ENCODE results near the gene GGA1. TPM values are rescaled to one million over a fixed set of nuclear protein-coding genes. Genes with fewer than 3 reads are reported as not detected.
A peak's percentile ranks its signal among the peaks of the same experiment; 100 is the strongest.

The GGA1 gene
- total and polyA plus RNA-seq, 12 donors, result 22.9 to 39.7 (median 26.7) TPM

DNA sequence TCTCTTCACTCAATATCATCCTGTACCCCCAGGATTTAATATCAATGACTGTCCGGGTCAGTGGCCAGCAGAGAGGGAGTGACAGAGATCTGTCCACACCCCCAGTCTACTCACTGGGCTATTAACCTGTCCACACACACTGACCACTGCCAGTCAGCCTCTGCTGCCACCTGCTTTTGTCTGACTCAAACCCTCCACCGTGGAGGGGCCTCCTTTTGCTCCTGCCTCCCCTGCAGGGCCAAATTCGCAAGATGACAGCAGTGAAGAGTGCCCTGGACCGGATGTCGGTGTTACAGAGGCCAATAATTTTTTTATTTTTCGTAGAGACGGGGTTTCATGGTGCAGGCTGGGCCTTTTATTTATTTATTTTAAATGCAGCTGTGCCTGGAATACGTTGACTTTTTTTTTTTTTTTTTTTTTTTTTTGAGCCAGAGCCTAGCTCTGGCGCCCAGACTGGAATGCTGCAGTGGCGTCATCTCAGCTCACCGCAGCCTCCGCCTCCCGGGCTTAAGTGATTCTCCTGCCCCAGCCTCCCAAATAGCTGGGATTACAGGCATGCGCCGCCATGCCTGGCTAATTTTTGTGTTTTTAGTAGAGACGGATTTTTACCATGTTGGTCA is 55.0 kb downstream of the GGA1 start:
- Histone ChIP-seq H3K4me1 (peaks cover 6 to 51% (median 34%) of the 10 kb centered on the region in 9 donors), H3K4me3 (no peak overlapping the region), H3K27me3 (no peaks in the 10 kb centered on the region), H3K36me3 (peaks cover 0 to 24% (median 14%) of the 10 kb centered on the region in 9 donors), H3K27ac (peak overlapping the region in 4 of 10 donors; percentile 21 to 46 (median 34)), H3K9me3 (no peaks in the 10 kb centered on the region)
- intact Hi-C loops (cut with DNase I), result no loop called here
- ATAC-seq, result peak in 1 of 8 donors; percentile 30
- TF ChIP-seq, protein P1, sequence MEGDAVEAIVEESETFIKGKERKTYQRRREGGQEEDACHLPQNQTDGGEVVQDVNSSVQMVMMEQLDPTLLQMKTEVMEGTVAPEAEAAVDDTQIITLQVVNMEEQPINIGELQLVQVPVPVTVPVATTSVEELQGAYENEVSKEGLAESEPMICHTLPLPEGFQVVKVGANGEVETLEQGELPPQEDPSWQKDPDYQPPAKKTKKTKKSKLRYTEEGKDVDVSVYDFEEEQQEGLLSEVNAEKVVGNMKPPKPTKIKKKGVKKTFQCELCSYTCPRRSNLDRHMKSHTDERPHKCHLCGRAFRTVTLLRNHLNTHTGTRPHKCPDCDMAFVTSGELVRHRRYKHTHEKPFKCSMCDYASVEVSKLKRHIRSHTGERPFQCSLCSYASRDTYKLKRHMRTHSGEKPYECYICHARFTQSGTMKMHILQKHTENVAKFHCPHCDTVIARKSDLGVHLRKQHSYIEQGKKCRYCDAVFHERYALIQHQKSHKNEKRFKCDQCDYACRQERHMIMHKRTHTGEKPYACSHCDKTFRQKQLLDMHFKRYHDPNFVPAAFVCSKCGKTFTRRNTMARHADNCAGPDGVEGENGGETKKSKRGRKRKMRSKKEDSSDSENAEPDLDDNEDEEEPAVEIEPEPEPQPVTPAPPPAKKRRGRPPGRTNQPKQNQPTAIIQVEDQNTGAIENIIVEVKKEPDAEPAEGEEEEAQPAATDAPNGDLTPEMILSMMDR (IDR thresholded peaks at IDR 0.05), result no peak
- WGBS, 2 donors, result 78 to 88% methylated on average over 16 of the region's 16 CpGs
- no peak for DNase-seq

DNA sequence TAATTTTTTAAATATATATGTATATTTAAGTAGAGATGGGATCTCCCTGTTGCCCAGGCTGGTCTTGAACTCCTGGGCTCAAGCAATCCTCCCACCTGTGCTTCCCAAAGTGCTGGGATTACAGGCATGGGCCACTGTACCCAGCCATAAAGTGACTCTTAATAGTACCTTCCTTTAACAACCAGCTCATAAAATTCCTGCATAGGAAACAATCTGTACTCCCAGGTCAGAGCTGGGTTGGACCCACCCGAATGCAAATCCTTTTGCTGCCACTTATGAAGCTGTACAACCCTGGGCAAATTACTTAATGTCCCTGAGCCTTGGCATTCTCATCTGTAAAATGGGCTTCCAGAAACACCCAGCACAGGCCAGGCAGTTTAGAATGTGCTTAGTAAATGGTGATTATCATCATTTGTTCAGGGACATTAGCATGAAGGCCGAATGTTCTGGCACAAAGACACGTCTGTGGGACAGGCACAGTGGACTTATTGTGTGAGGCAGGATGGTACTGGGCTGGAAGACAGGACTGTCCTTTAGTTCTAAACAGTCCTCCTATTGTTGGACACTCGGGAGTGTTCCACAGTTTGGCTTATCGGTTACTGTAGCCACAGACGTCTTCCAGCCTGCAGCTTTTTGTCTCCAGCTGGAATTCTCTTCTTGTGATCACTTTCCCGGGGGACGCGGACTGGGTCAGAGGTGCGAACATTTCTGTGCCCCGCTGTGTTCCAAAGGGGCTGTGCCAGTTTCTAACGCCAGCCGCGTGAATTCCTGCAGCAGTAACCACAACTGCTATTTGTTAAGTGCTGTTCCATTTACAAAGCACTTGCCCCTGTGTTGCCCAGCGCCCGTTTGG is 55.8 kb downstream of the GGA1 start:
- peaks cover 6 to 47% (median 29%) of the 10 kb centered on the region in 9 donors for H3K4me1 ChIP-seq
- DNase-seq (no peak), ATAC-seq (no peak)
- no peak overlapping the region for H3K4me3 ChIP-seq
- peaks cover 0 to 24% (median 14%) of the 10 kb centered on the region in 9 donors for H3K36me3 ChIP-seq
- 61 to 72% methylated on average over 16 of the region's 16 CpGs for WGBS, 2 donors
- intact Hi-C loops (cut with DNase I), result no loop called here
- peak overlapping the region in 2 of 10 donors; percentile 21 to 25 for H3K27ac ChIP-seq
- H3K27me3 ChIP-seq, result no peaks in the 10 kb centered on the region
- no peaks in the 10 kb centered on the region for H3K9me3 ChIP-seq
- TF ChIP-seq, protein P1 (IDR thresholded peaks at IDR 0.05), result no peak

DNA sequence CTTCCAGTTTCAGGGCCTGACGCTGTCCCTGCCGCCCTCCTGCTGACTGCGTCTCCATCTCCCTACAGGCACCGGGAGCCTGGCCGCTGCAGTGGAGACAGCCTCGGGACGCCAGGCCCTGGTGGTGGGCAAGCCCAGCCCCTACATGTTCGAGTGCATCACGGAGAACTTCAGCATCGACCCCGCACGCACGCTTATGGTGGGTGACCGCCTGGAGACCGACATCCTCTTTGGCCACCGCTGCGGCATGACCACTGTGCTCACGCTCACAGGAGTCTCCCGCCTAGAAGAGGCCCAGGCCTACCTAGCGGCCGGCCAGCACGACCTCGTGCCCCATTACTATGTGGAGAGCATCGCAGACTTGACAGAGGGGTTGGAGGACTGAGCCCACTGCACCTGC is 56.9 kb downstream of the GGA1 start:
- Histone ChIP-seq H3K9me3 (no peaks in the 10 kb centered on the region), H3K27ac (no peak overlapping the region), H3K4me3 (no peak overlapping the region), H3K4me1 (peaks cover 2 to 37% (median 19%) of the 10 kb centered on the region in 9 donors), H3K27me3 (no peaks in the 10 kb centered on the region), H3K36me3 (peaks cover 0 to 24% (median 14%) of the 10 kb centered on the region in 9 donors)
- ATAC-seq, result no peak
- intact Hi-C loops (cut with DNase I), result no loop called here
- no peak for DNase-seq
- WGBS, 2 donors, result 94% methylated on average over 24 of the region's 24 CpGs
- TF ChIP-seq, protein P1 (IDR thresholded peaks at IDR 0.05), result no peak

DNA sequence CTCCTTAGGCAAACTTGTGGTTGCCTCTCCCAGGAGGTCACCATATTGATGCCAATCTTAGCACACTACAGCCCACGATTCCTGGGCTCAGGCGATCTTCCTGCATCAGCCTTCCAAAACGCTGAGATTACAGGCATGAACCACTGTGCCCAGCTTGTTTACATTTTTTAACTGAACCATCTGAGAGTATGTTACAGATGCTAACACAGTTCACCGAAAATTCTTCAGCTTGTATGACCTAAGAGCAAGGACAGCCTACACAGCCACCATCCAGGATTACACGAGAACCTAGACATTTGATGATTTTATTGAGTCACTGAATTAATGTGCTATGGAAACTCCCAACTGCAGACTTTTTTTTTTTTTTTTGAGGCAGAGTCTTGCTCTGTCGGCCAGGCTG is 61.0 kb downstream of the GGA1 start:
- no peak for DNase-seq
- WGBS, 2 donors, result 88 to 90% methylated on average over 6 of the region's 6 CpGs

More for the DNA sequence above, 61.0 kb downstream of the GGA1 start:
- H3K27me3 ChIP-seq, result no peaks in the 10 kb centered on the region
- intact Hi-C loops (cut with DNase I), result no loop called here
- H3K27ac ChIP-seq, result no peak overlapping the region
- H3K4me1 ChIP-seq, result peaks cover 6 to 18% (median 10%) of the 10 kb centered on the region in 9 donors
- H3K9me3 ChIP-seq, result no peaks in the 10 kb centered on the region
- TF ChIP-seq, protein P1 (IDR thresholded peaks at IDR 0.05), result no peak
- H3K4me3 ChIP-seq, result no peak overlapping the region
- H3K36me3 ChIP-seq, result peaks cover 0 to 24% (median 14%) of the 10 kb centered on the region in 9 donors
- no peak for ATAC-seq
